HG03135 (cell line): Measurements from ENCODE around the gene CHD2.
"Not testable (repeated sequence)": the region's sequence is repeated elsewhere in the genome, so short reads cannot be mapped to it uniquely, and the experiment has no call there.

Experiments
- ATAC-seq: cut with Tn5 transposase; IDR thresholded peaks from one replicate; pipeline ENCODE4 v1.9.1; 2021; ENCODE audit warnings: mild to moderate bottlenecking, moderate library complexity; ENCODE audit not compliant: unreplicated experiment

Gene CHD2

GRCh38 chr15:92899948-92900730 lies at the start of gene CHD2:
TSS of gene CHD2 (plus strand) at chr15:92900324. CDS start at chr15:92901238, 914 bp downstream.
- peak; percentile 73 for ATAC-seq

DNA sequence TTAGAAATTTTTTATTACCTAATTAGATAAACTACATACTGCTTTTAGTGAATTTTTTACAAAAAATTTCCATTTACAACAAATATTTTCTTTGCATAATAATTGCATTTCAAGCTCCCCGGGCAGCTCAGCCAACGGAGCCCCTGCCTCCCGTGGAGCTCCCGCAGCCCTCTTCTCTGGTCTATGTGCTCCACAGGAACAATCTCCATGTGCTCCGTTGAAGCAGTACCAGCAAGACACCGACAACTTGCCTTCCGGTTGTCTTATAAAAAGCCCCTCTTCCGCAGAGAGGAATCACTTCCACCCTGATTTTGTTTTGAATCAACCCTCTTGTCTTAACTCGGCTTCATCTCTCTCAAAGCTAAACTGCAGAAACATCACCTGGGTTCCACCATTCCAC lies 46.9 kb upstream of the CHD2 start:
- ATAC-seq = no peak

GRCh38 chr15:92861742-92862141 lies 38.4 kb upstream of the CHD2 start:
- ATAC-seq = no peak

DNA sequence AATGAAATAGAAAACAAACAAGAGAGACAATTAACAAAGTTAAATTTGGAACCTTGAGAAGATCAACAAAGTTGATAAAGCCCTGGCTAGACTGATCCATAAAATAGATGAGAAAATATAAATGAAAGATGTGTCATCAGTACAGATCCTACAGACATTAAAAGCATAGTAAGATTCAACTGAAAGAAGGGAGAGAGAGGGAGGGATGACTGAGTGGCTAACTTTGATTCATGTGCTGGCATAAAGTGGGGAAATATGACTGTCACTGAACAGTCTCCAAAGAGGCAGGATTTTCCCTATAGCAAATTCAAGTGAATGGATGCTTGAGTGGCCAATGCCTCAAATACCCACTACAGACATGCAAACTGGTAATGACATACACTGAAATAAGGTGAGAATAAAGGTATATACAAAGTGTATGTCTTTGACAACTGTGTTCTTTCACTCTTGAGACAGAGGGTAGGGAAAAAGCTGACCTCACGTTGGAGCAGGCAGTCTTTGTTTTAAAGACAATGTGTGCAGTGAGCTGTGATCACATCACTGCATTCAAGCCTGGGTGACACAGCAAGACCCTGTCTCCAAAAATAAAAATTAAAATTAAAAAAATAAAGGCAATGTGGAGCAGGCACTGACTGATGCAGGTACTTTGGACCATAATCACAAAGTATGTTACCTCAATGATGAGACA lies 35.9 kb upstream of the CHD2 start:
- ATAC-seq = no peak

- ATAC-seq = no peak
These were observed 30.7 kb upstream of the CHD2 start for GRCh38 chr15:92869263-92869940.

DNA sequence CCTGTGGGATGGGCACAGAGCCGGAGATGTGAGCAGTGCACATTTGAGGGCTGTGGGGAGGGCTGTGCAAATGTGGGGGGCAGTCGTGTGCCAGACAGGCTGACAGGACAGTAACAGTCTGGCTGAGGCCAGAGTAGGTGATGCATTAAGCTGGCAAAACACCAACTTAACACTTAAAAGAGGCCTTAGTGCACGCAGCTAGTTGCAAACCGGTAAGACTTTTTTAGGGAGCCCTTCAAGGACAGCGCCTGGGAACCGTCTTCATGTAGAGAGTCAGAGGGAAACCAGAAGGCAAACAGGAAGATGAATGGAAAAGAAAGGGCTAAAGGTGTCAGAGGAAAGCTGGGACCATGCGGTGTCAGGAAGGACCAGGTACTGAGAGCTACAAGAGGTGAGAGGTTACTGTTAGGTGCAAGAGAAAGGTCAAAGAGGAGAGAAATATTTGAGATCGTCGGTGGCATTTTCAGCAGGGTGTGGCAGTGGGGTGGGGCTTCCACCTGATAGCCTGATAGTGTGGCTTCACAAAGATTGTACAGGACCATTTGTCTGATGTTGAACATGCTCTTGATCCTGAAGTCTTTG lies 30.0 kb upstream of the CHD2 start:
- ATAC-seq = no peak

- not testable (repeated sequence) for ATAC-seq
These were observed 27.2 kb upstream of the CHD2 start for GRCh38 chr15:92872967-92873366.

- ATAC-seq = no peak
These were observed 23.1 kb upstream of the CHD2 start for GRCh38 chr15:92877000-92877399.

- ATAC-seq = no peak
These were observed 22.7 kb upstream of the CHD2 start for GRCh38 chr15:92877416-92877815.

GRCh38 chr15:92878593-92879053 lies 21.5 kb upstream of the CHD2 start:
- ATAC-seq = no peak

DNA sequence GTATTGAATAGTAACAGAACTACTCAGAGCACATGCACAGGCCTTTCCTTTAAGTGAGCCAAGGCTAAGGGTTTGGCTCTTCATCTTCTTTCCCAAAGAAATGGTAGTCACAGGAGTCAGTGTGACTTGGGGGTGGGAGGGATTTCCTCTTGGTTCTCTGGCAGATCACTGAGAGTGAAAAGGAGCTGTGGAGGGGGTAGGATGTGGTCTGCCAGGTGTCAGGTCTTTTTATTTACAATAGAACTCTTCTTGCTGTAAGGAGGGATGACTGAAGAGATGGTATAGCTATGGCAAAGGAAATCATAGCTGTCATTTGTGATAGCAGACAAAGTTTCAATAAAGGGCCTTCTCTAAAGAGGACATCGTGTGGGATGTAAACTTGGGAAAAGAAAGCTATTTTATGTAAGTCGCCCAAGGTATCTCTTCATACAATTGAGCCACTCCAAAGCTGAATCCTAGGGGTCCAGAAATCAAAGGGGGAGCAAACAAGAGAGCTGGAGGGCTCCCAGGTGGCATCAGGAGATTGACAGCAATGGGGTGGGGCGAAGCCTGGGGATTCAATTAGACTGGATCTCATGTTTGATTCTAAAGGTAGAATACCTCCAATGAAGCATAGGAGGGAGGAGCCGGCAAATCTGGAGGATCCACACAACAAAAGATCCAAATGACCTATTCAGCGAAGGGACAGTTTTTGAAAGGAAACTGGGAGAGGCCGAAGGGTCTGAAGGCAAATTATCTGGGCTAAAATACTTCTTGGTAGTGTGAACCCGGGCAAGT lies 20.0 kb upstream of the CHD2 start:
- no peak for ATAC-seq

DNA sequence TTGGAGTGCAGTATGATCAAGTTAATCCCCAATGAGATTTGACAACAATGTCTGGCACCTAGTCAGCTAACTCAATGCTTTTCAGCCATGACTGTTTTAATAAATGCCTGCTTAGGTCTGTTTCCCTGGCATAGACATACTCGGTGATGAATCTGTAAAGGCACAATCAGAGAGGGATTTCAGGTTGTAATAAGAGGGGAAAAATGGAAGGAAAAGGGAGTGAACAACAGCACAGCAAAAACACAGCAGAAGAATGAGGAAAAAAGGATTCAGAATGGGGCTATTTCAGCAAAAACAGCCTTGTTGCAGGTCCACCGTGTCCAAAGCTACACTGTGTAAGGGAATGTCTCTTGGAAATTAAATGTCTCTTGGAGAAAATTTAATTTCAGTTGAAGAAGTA lies 19.3 kb upstream of the CHD2 start:
- no peak for ATAC-seq

DNA sequence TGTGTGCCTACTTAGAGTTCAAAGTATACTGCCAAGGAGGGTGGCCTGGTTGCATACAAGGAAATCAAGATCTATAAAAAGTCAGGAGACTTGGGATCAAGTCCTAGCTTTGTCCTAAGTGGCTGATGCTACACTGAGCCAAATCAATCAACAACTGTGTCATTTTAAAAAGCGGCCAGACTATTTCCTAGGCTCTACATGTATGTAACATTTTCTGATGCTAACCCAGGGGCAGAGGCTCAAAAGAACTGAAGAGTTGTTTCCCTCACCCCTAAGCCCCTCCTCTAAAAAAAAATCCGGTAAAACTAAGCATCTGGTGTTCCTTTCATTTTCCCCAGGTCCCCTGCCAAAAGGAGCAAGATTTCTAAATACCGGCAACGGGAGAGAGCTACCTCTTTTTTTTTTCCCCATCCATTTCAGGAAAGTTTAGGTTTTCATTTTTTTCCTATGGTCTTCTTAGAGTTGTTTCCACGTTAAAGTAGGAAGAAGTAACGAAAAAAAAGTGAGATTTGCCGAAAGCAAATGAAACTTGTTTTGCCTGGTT lies 18.8 kb upstream of the CHD2 start:
- no peak for ATAC-seq

- ATAC-seq = peak; percentile 94
These were observed 18.1 kb upstream of the CHD2 start for GRCh38 chr15:92881802-92882696.

DNA sequence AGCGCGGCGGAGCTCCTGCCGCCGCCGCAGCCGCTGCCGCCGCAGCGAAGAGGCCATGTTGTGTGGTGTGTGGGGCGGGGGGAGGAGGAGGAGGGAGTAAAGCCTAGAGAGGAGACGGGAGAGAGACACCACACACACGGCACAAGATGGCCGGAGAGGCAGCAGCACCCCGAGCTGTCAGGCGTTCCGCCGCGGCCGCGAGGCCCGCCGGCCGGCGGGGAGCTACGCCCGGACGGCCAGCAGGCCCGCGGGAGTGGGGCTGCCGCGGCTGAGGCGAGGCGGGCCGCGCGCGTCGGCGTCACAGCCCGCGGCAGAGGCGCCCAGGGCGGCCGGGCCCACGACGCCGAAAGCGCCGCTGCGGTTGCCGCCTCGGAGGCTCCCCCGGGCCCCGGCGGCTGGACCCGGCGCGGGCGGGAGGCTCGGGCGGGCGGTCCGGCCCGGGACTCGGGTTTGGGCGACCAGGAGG lies 17.4 kb upstream of the CHD2 start:
- ATAC-seq = peak; percentile 55

DNA sequence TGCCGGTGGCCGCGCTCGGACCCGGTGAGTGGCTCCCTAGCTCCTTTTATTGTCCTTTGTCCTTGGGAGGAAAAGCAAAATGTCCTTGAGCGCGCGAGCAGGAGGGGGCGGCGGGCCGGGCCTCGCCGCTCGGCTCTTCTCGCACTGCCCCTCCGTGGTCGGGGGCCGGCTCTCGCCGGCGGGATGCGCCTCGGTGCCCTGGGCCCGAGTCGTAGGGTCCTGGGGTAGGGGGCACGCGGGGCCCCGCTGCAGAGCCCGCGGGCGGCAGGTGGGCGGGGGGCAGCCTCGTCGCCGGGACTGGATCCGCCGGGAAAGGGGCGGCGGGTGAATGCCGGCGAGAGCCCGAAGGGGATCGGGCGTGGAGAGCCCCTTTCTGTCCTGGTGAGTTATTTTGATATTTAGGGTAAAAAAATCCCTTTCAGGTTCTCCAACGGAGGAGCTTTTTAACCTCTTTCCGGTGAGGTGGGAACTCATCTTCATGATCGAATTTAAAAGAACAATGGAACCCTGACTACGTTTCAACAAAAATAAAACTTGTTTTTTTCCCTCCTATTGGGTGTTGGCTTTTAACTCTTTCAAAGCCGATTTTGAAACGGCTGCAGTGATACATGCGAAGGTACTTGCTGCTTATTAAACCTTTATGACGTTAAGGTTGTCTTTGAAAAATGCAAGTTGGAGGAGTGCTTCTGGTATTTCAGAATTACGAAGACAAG lies 16.8 kb upstream of the CHD2 start:
- ATAC-seq = no peak

- no peak for ATAC-seq
These were observed 16.2 kb upstream of the CHD2 start for GRCh38 chr15:92883876-92884435.
